WTC11 (cell line): ENCODE measurements around the gene FCHSD2. TPM values are rescaled to one million over a fixed set of nuclear protein-coding genes. Genes with fewer than 3 reads are reported as not detected.

Source experiments
- ATAC-seq: fragments of 200-7000 bp; cut with Tn5 transposase; 2 replicates; pipeline ENCODE4 v1.10.0; 2021; ENCODE audit warnings: mild to moderate bottlenecking, moderate library complexity
- CTCF ChIA-PET: fragments of 300-600 bp; sonication (Branson Sonifier 250); formaldehyde crosslinking; loops from one replicate; lab custom pipeline; 2021; ENCODE audit warnings: antibody characterized with exemption; lab: Charles Lee
- POLR2A ChIA-PET: fragments of 350-600 bp; sonication (Branson Sonifier 250); formaldehyde crosslinking; loops from one replicate; lab custom pipeline; 2021; ENCODE audit warnings: antibody characterized with exemption; lab: Charles Lee
- DNase-seq: peaks from one replicate; pipeline ENCODE4 v3.0.0; 2021; ENCODE audit warnings: low spot score
- H3K27ac Mint-ChIP-seq: 2 replicates; pipeline ENCODE4 v1.8.0; 2021; ENCODE audit warnings: mixed read lengths
- H3K27me3 Mint-ChIP-seq: 2 replicates; pipeline ENCODE4 v1.8.0; 2021; ENCODE audit warnings: low read depth, mild to moderate bottlenecking, moderate library complexity, mixed read lengths
- H3K36me3 Mint-ChIP-seq: 2 replicates; pipeline ENCODE4 v1.8.0; 2021; ENCODE audit warnings: mixed read lengths
- H3K4me1 Mint-ChIP-seq: 2 replicates; pipeline ENCODE4 v1.8.0; 2022; ENCODE audit warnings: mixed read lengths
- H3K4me3 Mint-ChIP-seq: 2 replicates; pipeline ENCODE4 v1.8.0; 2021; ENCODE audit warnings: mild to moderate bottlenecking, moderate library complexity, mixed read lengths
- H3K9me3 Mint-ChIP-seq: 2 replicates; pipeline ENCODE4 v1.8.0; 2021; ENCODE audit warnings: mixed read lengths
- ATF1 ChIP-seq: sonication (generic); formaldehyde crosslinking; IDR thresholded peaks from 2 replicates; pipeline ENCODE4 v1.8.1; 2023; ENCODE audit warnings: mild to moderate bottlenecking, moderate library complexity, missing genetic modification reagents
- ELF4 ChIP-seq: sonication (generic); formaldehyde crosslinking; IDR thresholded peaks from 2 replicates; pipeline ENCODE4 v1.8.1; 2022; ENCODE audit warnings: low read depth, mild to moderate bottlenecking, moderate library complexity, missing genetic modification reagents
- EMX1 ChIP-seq: fragments of 250-450 bp; sonication (Bioruptor Pico); IDR thresholded peaks from 2 replicates; pipeline ENCODE4 v1.8.0; 2021; ENCODE audit warnings: mild to moderate bottlenecking
- FOXK1 ChIP-seq: sonication (generic); formaldehyde crosslinking; IDR thresholded peaks from 2 replicates; pipeline ENCODE4 v1.8.0; 2022; ENCODE audit warnings: mild to moderate bottlenecking, moderate library complexity, missing genetic modification reagents
- GABPB1 ChIP-seq: sonication (generic); formaldehyde crosslinking; IDR thresholded peaks from 2 replicates; pipeline ENCODE4 v1.8.1; 2023; ENCODE audit warnings: mild to moderate bottlenecking, missing genetic modification reagents
- MXD4 ChIP-seq: fragments of 250-450 bp; sonication (Bioruptor Pico); IDR thresholded peaks from 2 replicates; pipeline ENCODE4 v1.8.0; 2021; ENCODE audit warnings: mild to moderate bottlenecking, moderate library complexity, borderline replicate concordance
- RELA ChIP-seq: sonication (generic); formaldehyde crosslinking; IDR thresholded peaks from 2 replicates; pipeline ENCODE4 v1.8.1; 2022; ENCODE audit warnings: missing genetic modification reagents, mild to moderate bottlenecking, borderline replicate concordance
- TCF7 ChIP-seq: sonication (generic); formaldehyde crosslinking; IDR thresholded peaks from 2 replicates; pipeline ENCODE4 v1.8.0; 2022; ENCODE audit warnings: mild to moderate bottlenecking, low read depth, missing genetic modification reagents, moderate library complexity
- TP53 ChIP-seq: sonication (generic); formaldehyde crosslinking; IDR thresholded peaks from 2 replicates; pipeline ENCODE4 v1.8.1; 2023; ENCODE audit warnings: mild to moderate bottlenecking, missing genetic modification reagents
- ZNF121 ChIP-seq: sonication (generic); formaldehyde crosslinking; IDR thresholded peaks from 2 replicates; pipeline ENCODE4 v1.8.0; 2023; ENCODE audit warnings: missing genetic modification reagents
- ZNF232 ChIP-seq: sonication (generic); formaldehyde crosslinking; IDR thresholded peaks from 2 replicates; pipeline ENCODE4 v1.8.0; 2022; ENCODE audit warnings: mild to moderate bottlenecking, missing genetic modification reagents
- ZNF671 ChIP-seq: fragments of 250-450 bp; sonication (Bioruptor Pico); IDR thresholded peaks from 2 replicates; pipeline ENCODE4 v1.8.0; 2021; ENCODE audit warnings: mild to moderate bottlenecking
- total RNA-seq: library from RNA; stranded (reverse); gene quantifications from 3 replicates; pipeline ENCODE4 v1.2.3, GENCODE V29; 2021
- TF ChIP-seq, protein P1 (sequence below): fragments of 250-450 bp; sonication (Bioruptor Pico); IDR thresholded peaks from 2 replicates; pipeline ENCODE4 v1.9.0; 2021; ENCODE audit warnings: mild to moderate bottlenecking, borderline replicate concordance
- TF ChIP-seq, protein P2 (sequence below): sonication (generic); formaldehyde crosslinking; conservative IDR thresholded peaks from 2 replicates; pipeline ENCODE4 v1.8.1; 2023; ENCODE audit warnings: mild to moderate bottlenecking, low read depth, missing genetic modification reagents, moderate library complexity
- TF ChIP-seq, protein P3 (sequence below): sonication (generic); formaldehyde crosslinking; IDR thresholded peaks from 2 replicates; pipeline ENCODE4 v1.8.1; 2023; ENCODE audit warnings: mild to moderate bottlenecking, missing genetic modification reagents
- TF ChIP-seq, protein P4 (sequence below): sonication (generic); formaldehyde crosslinking; IDR thresholded peaks from 2 replicates; pipeline ENCODE4 v1.8.1; 2023; ENCODE audit warnings: mild to moderate bottlenecking, missing genetic modification reagents, borderline replicate concordance
- TF ChIP-seq, protein P5 (sequence below): sonication (generic); formaldehyde crosslinking; IDR thresholded peaks from 2 replicates; pipeline ENCODE4 v1.8.1; 2022; ENCODE audit warnings: mild to moderate bottlenecking, moderate library complexity, missing genetic modification reagents
- TF ChIP-seq, protein P6 (sequence below): fragments of 250-450 bp; sonication (Bioruptor Pico); IDR thresholded peaks from 2 replicates; pipeline ENCODE4 v1.9.0; 2021; ENCODE audit warnings: mild to moderate bottlenecking
- TF ChIP-seq, protein P7 (sequence below): sonication (generic); formaldehyde crosslinking; IDR thresholded peaks from 2 replicates; pipeline ENCODE4 v1.8.1; 2023; ENCODE audit warnings: mild to moderate bottlenecking, missing genetic modification reagents

FCHSD2 gene
- total RNA-seq, 1 experiment from 2014 or later, result 10.1 TPM

DNA sequence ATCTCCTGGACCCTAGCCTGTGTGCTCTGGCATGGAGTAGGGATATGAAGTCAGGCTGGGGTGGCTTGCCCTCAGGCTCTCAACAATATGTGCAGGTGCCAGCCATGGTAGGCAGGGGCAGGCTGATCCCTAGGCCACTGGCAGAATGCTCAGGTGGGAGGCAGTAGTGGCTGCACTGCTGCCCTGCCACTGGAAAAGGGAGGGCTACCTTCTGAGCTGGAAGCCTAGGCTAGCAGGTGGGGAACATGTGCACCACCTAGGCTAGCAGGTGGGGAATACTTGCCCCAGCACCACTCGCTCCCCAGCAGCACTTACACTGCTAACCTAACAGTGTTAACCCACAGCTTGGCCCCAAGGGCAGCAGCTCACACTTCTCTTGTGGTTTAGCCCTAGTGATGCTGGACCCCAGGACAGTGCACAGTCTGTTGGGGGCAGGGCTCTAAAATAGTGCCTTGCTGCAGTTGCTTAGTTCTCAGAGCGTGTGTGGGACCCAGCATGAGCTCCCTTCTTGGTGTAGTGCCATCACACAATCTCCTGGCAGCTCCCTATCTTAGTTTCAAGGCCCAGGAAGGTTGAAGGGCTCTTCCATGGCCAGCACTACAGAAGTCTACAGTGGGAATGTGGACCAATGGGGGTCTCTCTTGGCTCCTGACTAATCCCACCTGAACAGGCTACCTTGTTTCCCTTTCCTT, 130.8 kb downstream of the FCHSD2 start (continued):
- TF ChIP-seq, protein P1, sequence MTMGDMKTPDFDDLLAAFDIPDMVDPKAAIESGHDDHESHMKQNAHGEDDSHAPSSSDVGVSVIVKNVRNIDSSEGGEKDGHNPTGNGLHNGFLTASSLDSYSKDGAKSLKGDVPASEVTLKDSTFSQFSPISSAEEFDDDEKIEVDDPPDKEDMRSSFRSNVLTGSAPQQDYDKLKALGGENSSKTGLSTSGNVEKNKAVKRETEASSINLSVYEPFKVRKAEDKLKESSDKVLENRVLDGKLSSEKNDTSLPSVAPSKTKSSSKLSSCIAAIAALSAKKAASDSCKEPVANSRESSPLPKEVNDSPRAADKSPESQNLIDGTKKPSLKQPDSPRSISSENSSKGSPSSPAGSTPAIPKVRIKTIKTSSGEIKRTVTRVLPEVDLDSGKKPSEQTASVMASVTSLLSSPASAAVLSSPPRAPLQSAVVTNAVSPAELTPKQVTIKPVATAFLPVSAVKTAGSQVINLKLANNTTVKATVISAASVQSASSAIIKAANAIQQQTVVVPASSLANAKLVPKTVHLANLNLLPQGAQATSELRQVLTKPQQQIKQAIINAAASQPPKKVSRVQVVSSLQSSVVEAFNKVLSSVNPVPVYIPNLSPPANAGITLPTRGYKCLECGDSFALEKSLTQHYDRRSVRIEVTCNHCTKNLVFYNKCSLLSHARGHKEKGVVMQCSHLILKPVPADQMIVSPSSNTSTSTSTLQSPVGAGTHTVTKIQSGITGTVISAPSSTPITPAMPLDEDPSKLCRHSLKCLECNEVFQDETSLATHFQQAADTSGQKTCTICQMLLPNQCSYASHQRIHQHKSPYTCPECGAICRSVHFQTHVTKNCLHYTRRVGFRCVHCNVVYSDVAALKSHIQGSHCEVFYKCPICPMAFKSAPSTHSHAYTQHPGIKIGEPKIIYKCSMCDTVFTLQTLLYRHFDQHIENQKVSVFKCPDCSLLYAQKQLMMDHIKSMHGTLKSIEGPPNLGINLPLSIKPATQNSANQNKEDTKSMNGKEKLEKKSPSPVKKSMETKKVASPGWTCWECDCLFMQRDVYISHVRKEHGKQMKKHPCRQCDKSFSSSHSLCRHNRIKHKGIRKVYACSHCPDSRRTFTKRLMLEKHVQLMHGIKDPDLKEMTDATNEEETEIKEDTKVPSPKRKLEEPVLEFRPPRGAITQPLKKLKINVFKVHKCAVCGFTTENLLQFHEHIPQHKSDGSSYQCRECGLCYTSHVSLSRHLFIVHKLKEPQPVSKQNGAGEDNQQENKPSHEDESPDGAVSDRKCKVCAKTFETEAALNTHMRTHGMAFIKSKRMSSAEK (CRISPR knock-in tag), result no peak
- TF ChIP-seq TCF7 (CRISPR knock-in tag) (no peak), EMX1 (no peak), ZNF671 (CRISPR knock-in tag) (no peak), ATF1 (CRISPR knock-in tag) (no peak), ZNF121 (no peak), FOXK1 (CRISPR knock-in tag) (no peak)
- TF ChIP-seq, protein P2, sequence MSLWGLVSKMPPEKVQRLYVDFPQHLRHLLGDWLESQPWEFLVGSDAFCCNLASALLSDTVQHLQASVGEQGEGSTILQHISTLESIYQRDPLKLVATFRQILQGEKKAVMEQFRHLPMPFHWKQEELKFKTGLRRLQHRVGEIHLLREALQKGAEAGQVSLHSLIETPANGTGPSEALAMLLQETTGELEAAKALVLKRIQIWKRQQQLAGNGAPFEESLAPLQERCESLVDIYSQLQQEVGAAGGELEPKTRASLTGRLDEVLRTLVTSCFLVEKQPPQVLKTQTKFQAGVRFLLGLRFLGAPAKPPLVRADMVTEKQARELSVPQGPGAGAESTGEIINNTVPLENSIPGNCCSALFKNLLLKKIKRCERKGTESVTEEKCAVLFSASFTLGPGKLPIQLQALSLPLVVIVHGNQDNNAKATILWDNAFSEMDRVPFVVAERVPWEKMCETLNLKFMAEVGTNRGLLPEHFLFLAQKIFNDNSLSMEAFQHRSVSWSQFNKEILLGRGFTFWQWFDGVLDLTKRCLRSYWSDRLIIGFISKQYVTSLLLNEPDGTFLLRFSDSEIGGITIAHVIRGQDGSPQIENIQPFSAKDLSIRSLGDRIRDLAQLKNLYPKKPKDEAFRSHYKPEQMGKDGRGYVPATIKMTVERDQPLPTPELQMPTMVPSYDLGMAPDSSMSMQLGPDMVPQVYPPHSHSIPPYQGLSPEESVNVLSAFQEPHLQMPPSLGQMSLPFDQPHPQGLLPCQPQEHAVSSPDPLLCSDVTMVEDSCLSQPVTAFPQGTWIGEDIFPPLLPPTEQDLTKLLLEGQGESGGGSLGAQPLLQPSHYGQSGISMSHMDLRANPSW, result no peak
- TF ChIP-seq, protein P3, sequence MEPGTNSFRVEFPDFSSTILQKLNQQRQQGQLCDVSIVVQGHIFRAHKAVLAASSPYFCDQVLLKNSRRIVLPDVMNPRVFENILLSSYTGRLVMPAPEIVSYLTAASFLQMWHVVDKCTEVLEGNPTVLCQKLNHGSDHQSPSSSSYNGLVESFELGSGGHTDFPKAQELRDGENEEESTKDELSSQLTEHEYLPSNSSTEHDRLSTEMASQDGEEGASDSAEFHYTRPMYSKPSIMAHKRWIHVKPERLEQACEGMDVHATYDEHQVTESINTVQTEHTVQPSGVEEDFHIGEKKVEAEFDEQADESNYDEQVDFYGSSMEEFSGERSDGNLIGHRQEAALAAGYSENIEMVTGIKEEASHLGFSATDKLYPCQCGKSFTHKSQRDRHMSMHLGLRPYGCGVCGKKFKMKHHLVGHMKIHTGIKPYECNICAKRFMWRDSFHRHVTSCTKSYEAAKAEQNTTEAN (CRISPR knock-in tag), result no peak
- TF ChIP-seq, protein P4, sequence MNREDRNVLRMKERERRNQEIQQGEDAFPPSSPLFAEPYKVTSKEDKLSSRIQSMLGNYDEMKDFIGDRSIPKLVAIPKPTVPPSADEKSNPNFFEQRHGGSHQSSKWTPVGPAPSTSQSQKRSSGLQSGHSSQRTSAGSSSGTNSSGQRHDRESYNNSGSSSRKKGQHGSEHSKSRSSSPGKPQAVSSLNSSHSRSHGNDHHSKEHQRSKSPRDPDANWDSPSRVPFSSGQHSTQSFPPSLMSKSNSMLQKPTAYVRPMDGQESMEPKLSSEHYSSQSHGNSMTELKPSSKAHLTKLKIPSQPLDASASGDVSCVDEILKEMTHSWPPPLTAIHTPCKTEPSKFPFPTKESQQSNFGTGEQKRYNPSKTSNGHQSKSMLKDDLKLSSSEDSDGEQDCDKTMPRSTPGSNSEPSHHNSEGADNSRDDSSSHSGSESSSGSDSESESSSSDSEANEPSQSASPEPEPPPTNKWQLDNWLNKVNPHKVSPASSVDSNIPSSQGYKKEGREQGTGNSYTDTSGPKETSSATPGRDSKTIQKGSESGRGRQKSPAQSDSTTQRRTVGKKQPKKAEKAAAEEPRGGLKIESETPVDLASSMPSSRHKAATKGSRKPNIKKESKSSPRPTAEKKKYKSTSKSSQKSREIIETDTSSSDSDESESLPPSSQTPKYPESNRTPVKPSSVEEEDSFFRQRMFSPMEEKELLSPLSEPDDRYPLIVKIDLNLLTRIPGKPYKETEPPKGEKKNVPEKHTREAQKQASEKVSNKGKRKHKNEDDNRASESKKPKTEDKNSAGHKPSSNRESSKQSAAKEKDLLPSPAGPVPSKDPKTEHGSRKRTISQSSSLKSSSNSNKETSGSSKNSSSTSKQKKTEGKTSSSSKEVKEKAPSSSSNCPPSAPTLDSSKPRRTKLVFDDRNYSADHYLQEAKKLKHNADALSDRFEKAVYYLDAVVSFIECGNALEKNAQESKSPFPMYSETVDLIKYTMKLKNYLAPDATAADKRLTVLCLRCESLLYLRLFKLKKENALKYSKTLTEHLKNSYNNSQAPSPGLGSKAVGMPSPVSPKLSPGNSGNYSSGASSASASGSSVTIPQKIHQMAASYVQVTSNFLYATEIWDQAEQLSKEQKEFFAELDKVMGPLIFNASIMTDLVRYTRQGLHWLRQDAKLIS (CRISPR knock-in tag), result no peak

DNA sequence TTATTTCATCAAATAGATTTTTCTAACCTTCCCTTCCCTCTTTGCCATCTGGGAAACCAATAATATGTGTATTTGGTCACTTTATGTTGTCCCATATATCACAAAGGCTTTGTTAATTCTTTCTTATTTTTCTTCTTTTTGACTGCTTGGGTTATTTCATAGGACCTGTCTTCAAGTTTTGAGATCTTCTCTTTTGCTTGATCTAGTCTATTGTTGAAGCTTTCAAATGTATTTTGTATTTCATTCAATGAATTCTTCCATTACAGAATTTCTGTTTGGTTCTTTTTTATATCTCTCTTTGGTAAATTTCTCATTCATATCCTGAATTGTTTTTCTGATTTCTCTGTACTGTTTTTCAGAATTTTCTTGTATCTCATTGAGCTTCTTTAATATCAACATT, 132.1 kb downstream of the FCHSD2 start:
- Mint-ChIP-seq H3K27me3 (peaks cover 50% of the 10 kb centered on the region), H3K4me3 (no peak overlapping the region), H3K4me1 (peaks cover 22% of the 10 kb centered on the region), H3K36me3 (peaks cover 14% of the 10 kb centered on the region), H3K27ac (no peak overlapping the region), H3K9me3 (peaks cover 14% of the 10 kb centered on the region)
- no peak for DNase-seq
- ChIA-PET CTCF (no interaction called here), POLR2A (no interaction called here)
- ATAC-seq, result no peak
- TF ChIP-seq TP53 (CRISPR knock-in tag) (no peak), MXD4 (CRISPR knock-in tag) (no peak), ELF4 (CRISPR knock-in tag) (no peak), GABPB1 (no peak), ZNF232 (CRISPR knock-in tag) (no peak), TCF7 (CRISPR knock-in tag) (no peak), RELA (CRISPR knock-in tag) (no peak)
- TF ChIP-seq, protein P5, sequence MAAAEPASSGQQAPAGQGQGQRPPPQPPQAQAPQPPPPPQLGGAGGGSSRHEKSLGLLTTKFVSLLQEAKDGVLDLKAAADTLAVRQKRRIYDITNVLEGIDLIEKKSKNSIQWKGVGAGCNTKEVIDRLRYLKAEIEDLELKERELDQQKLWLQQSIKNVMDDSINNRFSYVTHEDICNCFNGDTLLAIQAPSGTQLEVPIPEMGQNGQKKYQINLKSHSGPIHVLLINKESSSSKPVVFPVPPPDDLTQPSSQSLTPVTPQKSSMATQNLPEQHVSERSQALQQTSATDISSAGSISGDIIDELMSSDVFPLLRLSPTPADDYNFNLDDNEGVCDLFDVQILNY (CRISPR knock-in tag), result no peak
- TF ChIP-seq, protein P3 (CRISPR knock-in tag), result no peak
- TF ChIP-seq, protein P6, sequence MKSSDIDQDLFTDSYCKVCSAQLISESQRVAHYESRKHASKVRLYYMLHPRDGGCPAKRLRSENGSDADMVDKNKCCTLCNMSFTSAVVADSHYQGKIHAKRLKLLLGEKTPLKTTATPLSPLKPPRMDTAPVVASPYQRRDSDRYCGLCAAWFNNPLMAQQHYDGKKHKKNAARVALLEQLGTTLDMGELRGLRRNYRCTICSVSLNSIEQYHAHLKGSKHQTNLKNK, result no peak
- TF ChIP-seq, protein P7, sequence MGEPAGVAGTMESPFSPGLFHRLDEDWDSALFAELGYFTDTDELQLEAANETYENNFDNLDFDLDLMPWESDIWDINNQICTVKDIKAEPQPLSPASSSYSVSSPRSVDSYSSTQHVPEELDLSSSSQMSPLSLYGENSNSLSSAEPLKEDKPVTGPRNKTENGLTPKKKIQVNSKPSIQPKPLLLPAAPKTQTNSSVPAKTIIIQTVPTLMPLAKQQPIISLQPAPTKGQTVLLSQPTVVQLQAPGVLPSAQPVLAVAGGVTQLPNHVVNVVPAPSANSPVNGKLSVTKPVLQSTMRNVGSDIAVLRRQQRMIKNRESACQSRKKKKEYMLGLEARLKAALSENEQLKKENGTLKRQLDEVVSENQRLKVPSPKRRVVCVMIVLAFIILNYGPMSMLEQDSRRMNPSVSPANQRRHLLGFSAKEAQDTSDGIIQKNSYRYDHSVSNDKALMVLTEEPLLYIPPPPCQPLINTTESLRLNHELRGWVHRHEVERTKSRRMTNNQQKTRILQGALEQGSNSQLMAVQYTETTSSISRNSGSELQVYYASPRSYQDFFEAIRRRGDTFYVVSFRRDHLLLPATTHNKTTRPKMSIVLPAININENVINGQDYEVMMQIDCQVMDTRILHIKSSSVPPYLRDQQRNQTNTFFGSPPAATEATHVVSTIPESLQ (CRISPR knock-in tag), result no peak
